NCI-H128 (cell line): ENCODE data around the gene FBXL19.

ENCODE experiments used
- DNase-seq: peaks from one replicate; lab custom pipeline; 2025; ENCODE audit not compliant: unreplicated experiment; lab: John Stamatoyannopoulos, UW

The FBXL19 gene

GRCh38 chr16:30942426-30942806 is 19.0 kb downstream of the FBXL19 start:
- DNase-seq: no peak

DNA sequence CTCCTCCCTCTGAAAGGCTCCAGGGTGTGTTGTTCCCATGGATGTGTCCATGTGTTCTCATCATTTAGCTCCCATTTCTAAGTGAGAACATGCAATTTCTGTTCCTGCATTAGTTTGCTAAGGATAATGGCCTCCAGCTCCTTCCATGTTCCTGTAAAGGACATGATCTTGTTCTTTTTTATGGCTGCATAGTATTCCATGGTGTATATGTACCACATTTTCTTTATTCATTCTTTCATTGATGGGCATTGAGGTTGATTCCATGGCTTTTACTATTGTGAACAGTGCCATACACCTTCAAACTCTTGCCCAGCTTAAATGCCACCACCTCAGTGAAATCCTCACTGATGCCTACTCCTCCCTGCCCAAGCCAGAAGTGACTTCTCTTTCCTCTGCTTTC is 21.0 kb downstream of the FBXL19 start:
- no peak for DNase-seq

DNA sequence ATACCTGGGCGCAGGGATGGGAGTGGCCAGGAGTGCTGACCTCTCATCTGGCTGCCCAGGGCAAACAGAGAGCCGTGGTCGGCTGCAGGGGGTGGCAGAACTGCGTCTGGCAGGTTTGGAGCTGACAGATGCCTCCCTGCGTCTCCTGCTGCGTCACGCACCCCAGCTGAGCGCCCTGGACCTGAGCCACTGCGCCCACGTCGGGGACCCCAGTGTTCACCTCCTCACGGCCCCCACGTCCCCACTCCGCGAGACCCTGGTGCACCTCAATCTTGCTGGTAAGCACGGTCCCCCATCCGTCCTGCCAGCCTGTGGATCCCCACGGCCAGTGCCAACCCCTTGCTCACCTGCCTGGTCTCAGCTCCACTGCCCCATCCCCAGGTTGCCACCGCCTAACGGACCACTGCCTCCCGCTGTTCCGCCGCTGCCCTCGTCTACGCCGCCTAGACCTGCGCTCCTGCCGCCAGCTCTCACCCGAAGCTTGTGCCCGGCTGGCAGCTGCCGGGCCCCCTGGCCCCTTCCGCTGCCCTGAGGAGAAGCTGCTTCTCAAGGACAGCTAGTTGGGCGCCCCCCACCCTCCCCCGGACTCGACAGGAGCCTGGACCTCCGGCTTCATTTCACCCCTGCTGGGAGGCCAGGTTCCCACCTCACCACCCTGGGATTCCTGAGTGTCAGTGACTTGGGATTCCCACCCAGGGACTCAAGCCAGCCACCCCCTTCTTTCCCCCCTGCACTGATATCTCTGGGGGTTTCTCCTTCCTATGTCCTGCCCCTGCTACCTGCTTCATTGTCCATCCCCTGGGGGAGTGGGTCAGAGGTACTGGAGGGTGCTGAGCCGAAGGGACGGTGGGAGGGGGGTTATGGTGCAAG is 23.5 kb downstream of the FBXL19 start:
- no peak for DNase-seq

DNA sequence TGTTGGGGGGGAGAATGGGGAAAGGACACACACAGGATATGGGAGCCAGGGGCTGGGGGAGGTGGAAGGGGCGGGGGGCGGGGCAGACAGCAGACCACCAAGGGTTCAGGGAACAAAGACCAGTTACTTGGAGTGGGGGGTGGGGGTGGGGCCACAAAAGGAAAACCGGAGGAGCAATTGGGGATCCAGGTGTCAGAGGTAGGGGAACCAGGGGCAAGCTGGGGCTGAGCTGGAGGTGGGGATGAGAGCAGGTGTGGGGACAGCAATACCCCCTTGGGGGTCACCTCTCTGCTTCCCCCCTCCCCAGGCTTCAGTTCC is 24.1 kb downstream of the FBXL19 start:
- no peak for DNase-seq

DNA sequence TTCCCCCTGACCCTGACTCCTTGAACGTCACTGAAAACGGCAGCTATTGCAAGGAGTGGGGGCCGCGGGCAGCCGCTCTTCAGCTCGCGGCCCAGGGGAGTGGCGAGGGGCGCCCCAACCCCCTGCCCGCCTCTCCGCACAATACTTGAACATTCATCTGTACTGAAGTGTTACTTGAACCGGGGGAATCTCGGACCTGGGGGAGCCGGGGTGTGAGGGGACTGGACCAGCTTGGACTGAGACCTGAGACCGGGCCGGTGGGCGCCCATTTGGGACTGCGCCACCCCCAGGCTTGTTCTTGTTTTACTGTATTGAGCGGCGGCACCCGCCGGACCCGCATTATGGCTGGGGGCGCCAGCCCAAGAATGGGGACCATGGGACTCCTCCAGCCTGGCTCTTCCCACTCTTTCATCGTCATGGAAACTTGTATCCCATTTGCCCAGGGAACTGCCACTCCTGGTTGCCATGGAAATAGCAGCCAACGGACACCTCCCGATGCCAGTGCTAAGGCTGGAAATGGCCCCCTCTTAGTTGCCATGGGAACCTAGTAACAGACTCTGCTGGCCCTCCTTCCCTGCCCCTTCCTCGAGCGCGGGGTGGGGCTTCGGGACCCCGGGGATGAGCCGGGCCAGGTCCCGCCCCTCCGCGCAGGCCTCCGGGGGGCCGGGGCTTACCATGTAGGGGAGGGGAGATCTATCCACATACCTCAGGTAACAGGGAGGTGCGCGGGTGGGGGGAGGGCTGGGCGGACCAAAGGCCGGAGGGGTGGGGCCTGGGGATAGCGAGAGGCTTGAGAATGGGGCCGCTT is 24.7 kb downstream of the FBXL19 start:
- peak; percentile 24 for DNase-seq

GRCh38 chr16:30948667-30949649 is 25.6 kb downstream of the FBXL19 start, which contains the start of gene ORAI3:
Gene ORAI3, plus strand, starts transcription at chr16:30949068. Its CDS starts 222 bp downstream, at chr16:30949290.
- DNase-seq: no peak

- no peak for DNase-seq
Observed at GRCh38 chr16:30949650-30950515, 26.5 kb downstream of the FBXL19 start.

GRCh38 chr16:30950516-30951065 is 27.2 kb downstream of the FBXL19 start:
- DNase-seq: no peak

GRCh38 chr16:30951193-30951592 is 27.8 kb downstream of the FBXL19 start:
- DNase-seq: no peak

GRCh38 chr16:30951750-30952149 is 28.4 kb downstream of the FBXL19 start:
- DNase-seq: no peak

GRCh38 chr16:30953111-30953510 is 29.7 kb downstream of the FBXL19 start:
- DNase-seq: no peak

- no peak for DNase-seq
Observed at GRCh38 chr16:30953511-30954124, 30.2 kb downstream of the FBXL19 start.

DNA sequence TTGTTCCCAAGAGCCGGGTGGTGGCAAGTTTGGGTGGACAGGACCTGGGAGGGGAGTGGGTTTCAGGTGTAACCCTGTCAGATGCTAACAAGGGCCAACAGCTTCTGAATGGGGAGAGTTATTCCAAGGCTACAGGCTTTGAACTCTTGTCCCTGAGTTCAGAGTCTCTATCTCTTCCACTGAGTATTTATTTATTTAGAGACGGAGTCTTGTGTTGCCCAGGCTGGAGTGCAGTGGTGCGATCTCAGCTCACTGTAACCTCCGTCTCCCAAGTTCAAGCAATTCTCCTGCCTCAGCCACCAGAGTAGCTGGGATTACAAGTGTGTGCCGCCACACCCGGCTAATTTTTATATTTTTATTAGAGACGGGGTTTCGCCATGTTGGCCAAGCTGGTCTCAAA is 31.6 kb downstream of the FBXL19 start:
- no peak for DNase-seq

- DNase-seq: no peak
Observed at GRCh38 chr16:30956601-30957455, 33.5 kb downstream of the FBXL19 start.

- DNase-seq: peak; percentile 61
Observed at GRCh38 chr16:30957456-30958174, 34.2 kb downstream of the FBXL19 start, which contains the start of gene SETD1A. Gene SETD1A, plus strand, starts transcription at chr16:30957754. Its CDS starts 978 bp downstream, at chr16:30958732.

DNA sequence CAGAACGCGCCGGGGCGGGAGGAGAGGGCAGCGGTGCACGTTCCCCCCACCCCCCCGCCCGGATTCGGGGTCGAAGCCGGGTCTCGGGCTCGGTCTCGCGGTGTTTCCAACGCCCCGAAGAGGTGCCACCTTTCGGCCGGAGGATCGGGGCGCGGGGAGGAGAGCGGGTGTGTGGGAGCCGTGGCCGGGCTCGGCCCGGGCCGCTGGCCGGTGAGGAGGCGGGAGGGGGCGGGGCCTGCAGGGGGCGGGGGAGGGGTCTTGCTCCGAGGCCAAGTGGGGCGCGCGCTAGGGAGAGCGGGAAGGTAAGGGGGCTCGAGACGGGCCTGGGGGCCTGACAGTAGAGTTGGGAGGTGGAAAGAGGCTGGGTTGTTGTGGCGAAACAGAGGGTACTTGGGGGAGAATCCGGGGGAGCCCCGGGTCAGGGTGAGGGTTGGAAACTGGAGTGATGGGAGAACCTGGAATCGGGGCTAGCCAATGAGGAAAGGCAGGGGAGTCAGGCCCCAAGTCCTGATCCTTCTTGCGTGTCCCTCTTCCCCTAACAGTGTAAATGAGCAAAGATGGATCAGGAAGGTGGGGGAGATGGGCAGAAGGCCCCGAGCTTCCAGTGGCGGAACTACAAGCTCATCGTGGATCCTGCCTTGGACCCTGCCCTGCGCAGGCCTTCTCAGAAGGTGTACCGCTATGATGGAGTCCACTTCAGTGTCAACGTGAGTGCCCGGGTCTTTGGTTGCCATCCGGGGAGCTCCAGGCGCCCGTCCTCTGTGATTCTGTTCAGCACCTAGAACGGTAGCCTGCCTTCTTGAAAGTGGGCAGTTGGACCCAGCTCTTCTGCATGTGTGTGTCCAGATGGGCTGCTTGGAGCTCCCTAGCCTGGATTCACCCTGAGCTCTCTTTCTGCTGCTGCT is 35.1 kb downstream of the FBXL19 start:
- no peak for DNase-seq

- no peak for DNase-seq
Observed at GRCh38 chr16:30961384-30961783, 38.0 kb downstream of the FBXL19 start.
